ENCODE measurements around the gene NYAP1.
"Not testable (repeated sequence)": the region's sequence is repeated elsewhere in the genome, so short reads cannot be mapped to it uniquely, and the experiment has no call there.

Gene NYAP1

GRCh38 chr7:100513212-100513810, 29.6 kb downstream of the NYAP1 start:
- no peak for DNase-seq (ENCODE audit: low read depth in 2 of 2)

DNA sequence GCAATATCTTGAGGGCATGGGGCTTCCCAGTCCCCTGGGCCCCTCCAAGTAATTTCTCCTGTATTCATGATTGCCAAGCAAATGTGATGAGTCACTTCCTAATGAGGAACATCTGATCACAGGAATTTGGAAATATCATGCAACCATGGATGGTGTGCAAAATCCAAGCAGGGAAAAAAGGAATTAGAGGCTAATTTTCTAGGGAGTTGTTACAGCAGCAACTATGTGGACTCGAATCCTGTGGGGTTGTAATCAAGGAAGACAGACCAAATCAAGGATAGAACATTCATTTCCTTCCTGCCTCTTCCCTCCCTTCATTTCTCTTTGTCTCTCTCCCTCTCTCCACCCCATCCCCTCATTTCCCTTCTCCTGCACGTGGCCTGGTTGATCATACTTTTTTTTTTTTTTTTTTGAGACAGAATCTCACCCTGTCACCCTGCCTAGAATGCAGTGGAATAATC, 31.4 kb downstream of the NYAP1 start:
- no peak for DNase-seq (ENCODE audit: low read depth in 2 of 2)

- peak in 1 of 2 donors; percentile 1 for DNase-seq (ENCODE audit: low read depth in 2 of 2)
Measured at GRCh38 chr7:100516135-100516812, 32.5 kb downstream of the NYAP1 start.

- DNase-seq (ENCODE audit: low read depth in 2 of 2) = no peak
Measured at GRCh38 chr7:100517305-100517704, 33.6 kb downstream of the NYAP1 start.

- no peak for DNase-seq (ENCODE audit: low read depth in 2 of 2)
Measured at GRCh38 chr7:100519580-100519979, 35.9 kb downstream of the NYAP1 start.

DNA sequence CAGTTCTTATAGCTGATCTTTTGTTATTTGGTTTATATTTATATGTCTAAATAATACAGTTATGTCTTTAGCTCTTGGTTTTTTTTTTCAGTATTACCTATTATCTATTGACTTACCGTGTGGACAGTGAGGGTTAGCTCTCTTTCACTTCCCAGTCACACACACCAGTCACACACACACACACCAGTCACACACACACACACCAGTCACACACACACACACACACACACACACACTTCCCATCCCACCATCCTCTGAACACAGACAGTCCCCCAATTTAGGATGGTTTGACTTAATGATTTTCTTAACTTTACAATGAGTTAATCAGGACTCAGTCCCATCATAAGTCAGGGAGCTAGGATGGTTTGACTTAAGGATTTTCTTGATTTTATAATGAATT, 36.4 kb downstream of the NYAP1 start:
- DNase-seq (ENCODE audit: low read depth in 2 of 2) = no peak

GRCh38 chr7:100521076-100521475, 37.3 kb downstream of the NYAP1 start:
- no peak for DNase-seq (ENCODE audit: low read depth in 2 of 2)

DNA sequence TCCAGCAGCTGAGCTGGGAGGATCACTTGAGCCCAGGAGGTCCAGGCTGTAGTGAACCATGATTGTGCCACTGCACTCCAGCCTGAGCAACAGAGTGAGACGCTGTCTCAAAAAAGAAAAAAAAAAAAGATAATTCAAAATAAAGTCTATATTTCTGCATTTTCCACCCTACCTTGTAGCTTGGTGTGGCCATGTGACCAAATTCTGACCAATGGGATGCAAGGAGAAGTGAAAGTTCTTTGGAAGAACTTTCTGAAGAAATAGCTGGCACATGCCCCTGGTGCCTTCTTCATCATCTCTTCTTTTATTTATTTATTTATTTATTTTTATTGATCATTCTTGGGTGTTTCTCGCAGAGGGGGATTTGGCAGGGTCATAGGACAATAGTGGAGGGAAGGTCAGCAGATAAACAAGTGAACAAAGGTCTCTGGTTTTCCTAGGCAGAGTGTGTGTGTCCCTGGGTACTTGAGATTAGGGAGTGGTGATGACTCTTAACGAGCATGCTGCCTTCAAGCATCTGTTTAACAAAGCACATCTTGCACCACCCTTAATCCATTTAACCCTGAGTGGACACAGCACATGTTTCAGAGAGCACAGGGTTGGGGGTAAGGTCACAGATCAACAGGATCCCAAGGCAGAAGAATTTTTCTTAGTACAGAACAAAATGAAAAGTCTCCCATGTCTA, 38.3 kb downstream of the NYAP1 start:
- not testable (repeated sequence) for DNase-seq (ENCODE audit: low read depth in 2 of 2)

- DNase-seq (ENCODE audit: low read depth in 2 of 2) = not testable (repeated sequence)
Measured at GRCh38 chr7:100523192-100523591, 39.5 kb downstream of the NYAP1 start.

DNA sequence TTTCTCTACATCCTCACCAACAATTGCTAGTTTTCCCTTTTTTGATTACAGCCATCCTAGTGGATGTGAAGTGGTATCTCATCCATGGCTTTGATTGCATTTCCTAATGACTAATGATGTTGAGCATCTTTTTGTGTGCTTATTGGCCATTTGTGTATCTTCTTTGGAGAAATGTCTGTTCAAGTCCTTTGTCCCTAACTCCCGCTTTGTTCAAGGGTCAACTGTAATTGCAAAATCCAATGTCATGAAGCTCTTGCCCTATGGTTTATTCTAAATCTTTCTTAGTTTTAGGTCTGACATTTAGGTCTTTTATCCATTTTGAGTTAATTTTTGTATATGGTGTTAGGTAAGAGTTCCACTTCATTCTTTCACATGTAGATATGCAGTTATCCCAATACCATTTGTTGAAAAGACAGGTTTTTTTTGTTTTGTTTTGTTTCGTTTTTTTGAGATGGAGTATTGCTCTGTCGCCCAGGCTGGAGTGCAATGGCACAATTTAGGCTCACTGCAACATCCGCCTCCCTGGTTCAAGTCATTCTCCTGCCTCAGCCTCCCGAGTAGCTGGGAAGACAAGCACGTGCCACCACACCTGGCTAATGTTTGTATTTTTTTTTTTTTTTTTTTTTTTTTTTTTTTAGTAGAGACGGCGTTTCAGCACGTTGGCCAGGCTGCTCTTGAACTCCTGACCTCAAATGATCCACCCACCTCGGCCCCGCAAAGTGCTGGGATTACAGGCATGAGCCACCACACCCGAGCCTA, 44.6 kb downstream of the NYAP1 start:
- not testable (repeated sequence) for DNase-seq (ENCODE audit: low read depth in 2 of 2)

- DNase-seq (ENCODE audit: low read depth in 2 of 2) = no peak
Measured at GRCh38 chr7:100532165-100533022, 48.7 kb downstream of the NYAP1 start.

- DNase-seq (ENCODE audit: low read depth in 2 of 2) = not testable (repeated sequence)
Measured at GRCh38 chr7:100535982-100536381, 52.3 kb downstream of the NYAP1 start.

- not testable (repeated sequence) for DNase-seq (ENCODE audit: low read depth in 2 of 2)
Measured at GRCh38 chr7:100536695-100537094, 53.0 kb downstream of the NYAP1 start.

GRCh38 chr7:100538348-100538653, 54.6 kb downstream of the NYAP1 start:
- DNase-seq (ENCODE audit: low read depth in 2 of 2) = no peak

DNA sequence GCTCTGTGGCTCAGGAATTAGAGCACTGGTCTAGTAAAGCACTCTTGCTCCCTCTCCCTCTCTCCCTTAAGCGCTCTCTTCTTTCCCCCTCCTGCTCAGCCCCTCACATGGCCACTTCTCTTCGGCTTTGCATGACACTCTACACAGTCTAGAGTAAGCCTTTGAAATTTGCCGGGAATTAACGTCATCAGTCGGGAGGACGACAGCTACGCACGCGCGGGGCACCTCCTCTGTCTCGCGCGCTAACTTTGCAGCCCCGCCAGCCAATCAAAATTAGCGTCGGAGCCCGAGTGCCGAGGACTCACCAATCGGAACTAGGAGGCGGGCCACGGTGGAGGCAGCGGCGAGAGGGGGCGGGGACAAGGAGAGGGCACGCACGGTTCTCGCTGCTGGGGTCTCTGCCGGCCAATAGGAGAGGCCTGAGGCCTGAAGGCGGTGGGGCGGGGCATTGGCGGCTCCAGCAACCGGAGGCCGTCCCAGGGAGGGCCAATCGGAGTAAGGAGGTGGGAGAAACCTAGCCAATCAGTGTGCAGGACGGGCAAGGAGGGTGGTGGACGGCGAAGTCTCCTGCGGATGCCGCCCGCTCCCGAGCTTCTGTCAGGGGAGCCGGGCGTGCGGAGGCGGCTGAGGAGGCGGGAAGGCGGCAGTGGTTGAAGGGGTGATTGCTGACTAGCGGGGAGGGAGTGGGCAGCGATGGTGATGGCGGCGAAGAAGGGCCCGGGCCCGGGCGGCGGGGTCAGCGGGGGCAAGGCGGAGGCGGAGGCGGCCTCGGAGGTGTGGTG, 55.1 kb downstream of the NYAP1 start, which contains the start of gene AGFG2:
AGFG2 (plus strand) TSS at position 550 of the 782 bp plus-strand sequence; CDS start at position 694, 144 bp downstream.
- peak; percentile 100 for DNase-seq (ENCODE audit: low read depth in 2 of 2)

GRCh38 chr7:100539436-100540006, 55.8 kb downstream of the NYAP1 start:
- DNase-seq (ENCODE audit: low read depth in 2 of 2) = no peak

- DNase-seq (ENCODE audit: low read depth in 2 of 2) = no peak
Measured at GRCh38 chr7:100540073-100540723, 56.5 kb downstream of the NYAP1 start.

GRCh38 chr7:100541309-100541708, 57.6 kb downstream of the NYAP1 start:
- not testable (repeated sequence) for DNase-seq (ENCODE audit: low read depth in 2 of 2)

DNA sequence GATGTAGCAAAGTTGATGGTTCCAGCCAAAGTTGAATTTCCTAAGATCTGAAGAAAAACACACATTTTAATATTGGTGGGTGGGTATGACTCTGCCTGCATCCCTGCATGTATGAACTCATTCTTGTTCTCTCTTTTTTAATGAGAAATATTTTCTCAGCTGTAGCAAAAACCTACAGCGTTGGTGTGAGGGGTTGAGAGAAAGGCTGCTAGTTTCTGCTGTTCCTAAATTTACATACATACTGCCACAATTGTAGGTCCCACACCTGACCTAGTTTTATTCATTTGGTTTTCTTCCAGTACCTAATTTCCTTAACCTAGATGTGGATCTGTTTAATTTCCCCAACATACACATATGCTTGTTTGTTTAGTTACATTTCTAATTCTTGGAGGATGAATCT, 59.9 kb downstream of the NYAP1 start:
- no peak for DNase-seq (ENCODE audit: low read depth in 2 of 2)

GRCh38 chr7:100544386-100544785, 60.7 kb downstream of the NYAP1 start:
- DNase-seq (ENCODE audit: low read depth in 2 of 2) = no peak
